Ovary (tissue), 3 donors: Measurements from ENCODE around the gene JAK2.

Experiments
- CTCF ChIP-seq, 3 donors: fragments of 450-650 bp in 2 of 3; fragments of 200-600 bp in 1 of 3; IDR thresholded peaks; one replicate each; pipeline versions ENCODE4 v1.5.1 to v1.8.0; 2016 to 2022; ENCODE audit warnings: antibody characterized with exemption in 3 of 3, mild to moderate bottlenecking in 1 of 3
- EP300 ChIP-seq: sonication (generic); formaldehyde crosslinking; IDR thresholded peaks from one replicate; pipeline ENCODE4 v1.6.1; 2017; ENCODE audit warnings: antibody characterized with exemption
- POLR2A ChIP-seq: fragments of 450-650 bp; IDR thresholded peaks from one replicate; pipeline ENCODE4 v1.6.1; 2017; ENCODE audit warnings: antibody characterized with exemption, mild to moderate bottlenecking, moderate library complexity
- donor health status: DM: no; HTN: no; CAD: no.

GRCh38 chr9:5044160-5044559 lies 59.1 kb downstream of the JAK2 start:
- TF ChIP-seq CTCF (IDR thresholded peaks at IDR 0.05) (no peak), POLR2A (no peak), EP300 (no peak)
